Renal cortex interstitium (tissue), 3 donors: ENCODE data around the gene ZNF782. TPM values are rescaled to one million over a fixed set of nuclear protein-coding genes. Genes with fewer than 3 reads are reported as not detected.

Experiments
- polyA plus RNA-seq, 3 donors: library from polyadenylated mRNA; unstranded; fragments of 120-200 nt; gene quantifications; one replicate each; pipeline ENCODE4 v1.2.1, GENCODE V29; 2013; ENCODE audit not compliant: insufficient read length in 3 of 3

ZNF782 gene
- polyA plus RNA-seq, 3 donors: 7.1 to 7.6 (median 7.1) TPM

Other genes starting within 250 kb of the ZNF782 start
- gene CDC14B, start 234.7 kb downstream of the ZNF782 start, polyA plus RNA-seq: 10 to 100 TPM; 23.7 to 32.0 (median 28.4) TPM
- 1 to 10 TPM; 5.6 to 7.5 (median 6.3) TPM for gene PRXL2C, start 199.2 kb downstream of the ZNF782 start, polyA plus RNA-seq
- gene ZNF510, start 76.4 kb downstream of the ZNF782 start, polyA plus RNA-seq: 10 to 100 TPM; 17.0 to 20.7 (median 20.1) TPM
- 1 to 10 TPM in 1 of 3 donors, under 1 TPM in 2; 0.31 to 4.0 (median 0.57) TPM for gene NUTM2G, start 74.3 kb upstream of the ZNF782 start, polyA plus RNA-seq
- gene CTSV, start 184.6 kb upstream of the ZNF782 start, polyA plus RNA-seq: 10 to 100 TPM; 29.8 to 39.4 (median 30.7) TPM